ENCODE data around the gene RPL13.
"Not testable (repeated sequence)": the region's sequence is repeated elsewhere in the genome, so short reads cannot be mapped to it uniquely, and the experiment has no call there.

RPL13 gene

GRCh38 chr16:89577055-89577759 is 16.7 kb downstream of the RPL13 start:
- no peak for DNase-seq (ENCODE audit: low read depth in 2 of 2)

GRCh38 chr16:89579351-89579750 is 18.9 kb downstream of the RPL13 start:
- no peak for DNase-seq (ENCODE audit: low read depth in 2 of 2)

- peak; percentile 91 to 93 for DNase-seq (ENCODE audit: low read depth in 2 of 2)
Measured at GRCh38 chr16:89581045-89581695, 20.7 kb downstream of the RPL13 start.

- DNase-seq (ENCODE audit: low read depth in 2 of 2), result no peak
Measured at GRCh38 chr16:89581861-89582563, 21.5 kb downstream of the RPL13 start.

- no peak for DNase-seq (ENCODE audit: low read depth in 2 of 2)
Measured at GRCh38 chr16:89582614-89583196, 22.2 kb downstream of the RPL13 start.

- DNase-seq (ENCODE audit: low read depth in 2 of 2), result no peak
Measured at GRCh38 chr16:89583197-89583894, 22.9 kb downstream of the RPL13 start.

GRCh38 chr16:89583895-89584644 is 23.6 kb downstream of the RPL13 start:
- no peak for DNase-seq (ENCODE audit: low read depth in 2 of 2)

- DNase-seq (ENCODE audit: low read depth in 2 of 2), result no peak
Measured at GRCh38 chr16:89584768-89585549, 24.5 kb downstream of the RPL13 start.

- DNase-seq (ENCODE audit: low read depth in 2 of 2), result no peak
Measured at GRCh38 chr16:89586218-89586617, 25.7 kb downstream of the RPL13 start.

- no peak for DNase-seq (ENCODE audit: low read depth in 2 of 2)
Measured at GRCh38 chr16:89586853-89587252, 26.4 kb downstream of the RPL13 start.

- not testable (repeated sequence) for DNase-seq (ENCODE audit: low read depth in 2 of 2)
Measured at GRCh38 chr16:89587676-89588075, 27.2 kb downstream of the RPL13 start.

- no peak for DNase-seq (ENCODE audit: low read depth in 2 of 2)
Measured at GRCh38 chr16:89588413-89589109, 28.1 kb downstream of the RPL13 start.

- no peak for DNase-seq (ENCODE audit: low read depth in 2 of 2)
Measured at GRCh38 chr16:89589241-89589926, 28.9 kb downstream of the RPL13 start.

GRCh38 chr16:89593841-89594240 is 33.4 kb downstream of the RPL13 start:
- DNase-seq (ENCODE audit: low read depth in 2 of 2), result no peak

GRCh38 chr16:89595330-89596060 is 35.0 kb downstream of the RPL13 start:
- no peak for DNase-seq (ENCODE audit: low read depth in 2 of 2)

- DNase-seq (ENCODE audit: low read depth in 2 of 2), result no peak
Measured at GRCh38 chr16:89596061-89596689, 35.7 kb downstream of the RPL13 start.

- DNase-seq (ENCODE audit: low read depth in 2 of 2), result no peak
Measured at GRCh38 chr16:89596957-89597649, 36.6 kb downstream of the RPL13 start.

All from fibroblast of skin of left quadriceps (primary cell).